Nucleus accumbens (tissue), 56 donors: Measurements from ENCODE around the gene FABP6.
"Not testable (repeated sequence)": the region's sequence is repeated elsewhere in the genome, so short reads cannot be mapped to it uniquely, and the experiment has no call there.

Experiments used
- DNase-seq, 56 donors: peaks; one replicate each; lab custom pipeline; 2025; lab: John Stamatoyannopoulos, UW

Gene FABP6

DNA sequence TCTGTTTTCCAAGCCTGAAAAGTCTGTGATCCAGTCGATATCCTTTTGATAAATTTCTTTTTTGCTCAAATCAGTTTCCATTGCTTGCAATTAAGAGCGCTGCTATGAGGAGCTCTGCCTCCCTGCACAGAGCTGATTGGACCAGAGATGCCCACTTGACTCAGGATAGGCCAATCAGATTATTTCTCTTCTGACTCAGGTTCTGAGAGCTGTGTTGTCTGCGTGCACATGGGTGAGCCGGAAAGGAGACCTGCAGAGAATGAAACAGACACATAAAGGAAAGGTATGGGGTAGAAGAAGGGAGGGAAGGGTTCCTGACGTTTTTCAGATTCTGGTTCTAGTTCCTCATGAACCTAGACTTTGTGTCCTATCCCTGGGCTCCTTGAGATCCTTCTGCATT is 15.8 kb upstream of the FABP6 start:
- DNase-seq = peak in 16 of 56 donors; percentile 1 to 30 (median 9)

DNA sequence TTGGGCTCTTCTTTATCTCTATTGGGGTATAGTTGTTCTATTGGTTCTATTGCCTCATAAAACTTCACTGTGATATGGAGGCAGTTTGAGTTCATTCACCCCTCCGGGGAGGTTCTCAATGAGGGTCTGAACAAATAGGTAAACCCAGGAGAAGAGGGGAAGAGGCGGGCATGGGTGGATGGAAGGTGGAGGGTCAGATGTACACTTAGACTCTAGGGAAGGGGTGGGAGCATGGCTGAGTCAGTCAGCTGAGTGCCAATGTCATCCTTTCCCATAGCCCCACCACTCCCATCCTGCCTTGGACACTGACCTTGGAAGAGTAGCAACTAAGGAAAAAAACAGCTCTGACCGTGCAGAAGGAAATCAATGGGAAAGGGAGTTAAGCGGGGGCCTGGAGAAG is 9.9 kb upstream of the FABP6 start:
- no peak for DNase-seq

GRCh38 chr5:160221082-160221481 is 8.2 kb upstream of the FABP6 start:
- DNase-seq = no peak

GRCh38 chr5:160227012-160227411 is 2.3 kb upstream of the FABP6 start:
- no peak for DNase-seq

DNA sequence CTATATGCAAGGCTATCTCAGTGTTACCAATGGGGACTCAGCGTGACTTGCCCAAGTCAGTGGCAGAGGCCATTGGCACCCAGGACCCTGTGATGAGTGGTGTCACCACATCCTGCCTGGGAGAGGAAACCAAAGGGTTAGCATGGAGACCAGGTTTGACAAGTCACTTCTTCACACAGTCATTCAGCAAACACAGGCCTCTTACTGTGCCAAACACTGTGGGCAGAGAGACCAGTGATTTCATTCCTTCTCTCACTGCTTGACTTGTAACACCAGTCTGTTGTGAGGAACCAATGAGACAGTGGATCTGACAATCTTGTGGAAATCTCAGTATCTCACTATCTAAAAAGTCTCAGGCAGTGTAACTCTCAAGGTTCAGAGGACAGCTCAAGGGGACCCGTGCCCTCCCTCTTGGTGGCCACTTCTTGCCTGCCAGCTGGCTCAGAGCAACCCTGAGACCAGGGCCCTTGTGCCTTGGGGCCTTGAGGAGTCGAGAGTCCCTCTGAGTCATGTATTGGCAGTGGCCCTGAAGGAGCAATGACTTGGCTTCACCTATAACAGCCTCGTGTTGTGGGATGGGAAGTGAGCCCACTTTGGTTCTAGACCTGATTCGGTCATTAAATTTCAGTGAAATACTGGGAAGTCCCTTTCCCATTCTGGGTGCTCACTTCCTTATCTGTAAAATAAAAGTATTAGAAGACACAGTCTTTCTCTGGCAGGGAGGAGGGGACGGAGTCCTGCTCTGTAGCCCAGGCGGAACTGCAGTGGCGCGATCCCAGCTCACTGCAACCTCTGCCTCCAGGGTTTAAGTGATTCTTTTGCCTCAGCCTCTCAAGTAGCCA is 1.6 kb downstream of the FABP6 start:
- peak in 3 of 56 donors; percentile 5 to 23 (median 7) for DNase-seq

DNA sequence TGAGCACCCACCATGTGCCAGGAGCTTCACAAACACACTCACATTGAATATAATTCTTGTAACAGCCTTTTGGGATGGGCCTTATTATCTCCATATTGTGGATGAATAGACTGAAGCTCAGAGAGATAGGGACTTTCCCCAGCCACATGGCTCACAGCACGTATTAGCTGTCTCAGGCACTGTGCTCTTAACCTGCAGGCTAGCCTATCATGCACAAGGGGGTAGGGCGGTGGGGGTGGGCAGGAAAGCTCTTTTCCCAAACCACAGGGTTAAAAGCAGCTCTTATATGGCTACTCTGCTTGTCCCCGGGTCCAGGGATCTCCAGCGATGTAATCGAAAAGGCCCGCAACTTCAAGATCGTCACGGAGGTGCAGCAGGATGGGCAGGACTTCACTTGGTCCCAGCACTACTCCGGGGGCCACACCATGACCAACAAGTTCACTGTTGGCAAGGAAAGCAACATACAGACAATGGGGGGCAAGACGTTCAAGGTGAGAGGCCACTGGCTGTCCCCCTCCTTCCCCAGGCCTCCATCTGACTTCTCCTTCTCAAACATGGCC is 2.6 kb downstream of the FABP6 start:
- no peak for DNase-seq

DNA sequence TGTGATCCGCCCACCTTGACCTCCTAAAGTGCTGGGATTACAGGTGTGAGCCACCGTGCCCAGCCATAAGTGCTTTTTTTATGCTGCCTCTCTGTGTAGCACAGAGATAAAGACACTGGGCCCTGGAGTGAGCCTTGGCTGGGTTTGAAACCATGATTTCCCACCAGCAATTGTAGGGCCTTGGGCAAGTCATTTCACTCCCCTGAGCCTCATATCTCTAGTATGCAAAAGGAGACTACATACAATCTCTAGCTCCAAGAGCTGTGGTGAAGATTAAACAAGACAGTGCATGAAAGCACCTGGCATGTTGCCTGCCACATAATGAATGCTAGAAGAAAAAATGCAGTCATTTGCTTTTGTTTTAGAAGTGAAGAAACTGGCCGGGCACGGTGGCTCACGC is 3.9 kb downstream of the FABP6 start:
- no peak for DNase-seq

DNA sequence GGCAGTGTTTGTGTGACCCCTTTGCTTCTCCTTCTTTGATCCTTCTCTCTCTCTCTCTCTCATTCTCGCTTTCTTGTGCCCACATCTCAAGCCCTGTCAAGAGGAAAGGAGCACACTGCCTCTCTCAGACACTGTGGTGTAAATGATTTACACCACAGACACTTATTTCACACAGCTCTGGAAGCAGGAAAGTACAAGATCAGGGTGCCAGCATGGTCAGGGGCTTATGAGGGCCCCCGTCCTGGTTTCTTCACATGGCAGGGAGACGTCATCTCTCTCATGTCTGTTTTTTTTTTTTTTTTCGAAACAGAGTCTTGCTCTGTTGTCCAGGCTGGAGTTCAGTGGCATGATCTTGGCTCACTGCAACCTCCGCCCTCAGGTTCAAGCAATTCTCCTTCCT is 6.4 kb downstream of the FABP6 start:
- no peak for DNase-seq

DNA sequence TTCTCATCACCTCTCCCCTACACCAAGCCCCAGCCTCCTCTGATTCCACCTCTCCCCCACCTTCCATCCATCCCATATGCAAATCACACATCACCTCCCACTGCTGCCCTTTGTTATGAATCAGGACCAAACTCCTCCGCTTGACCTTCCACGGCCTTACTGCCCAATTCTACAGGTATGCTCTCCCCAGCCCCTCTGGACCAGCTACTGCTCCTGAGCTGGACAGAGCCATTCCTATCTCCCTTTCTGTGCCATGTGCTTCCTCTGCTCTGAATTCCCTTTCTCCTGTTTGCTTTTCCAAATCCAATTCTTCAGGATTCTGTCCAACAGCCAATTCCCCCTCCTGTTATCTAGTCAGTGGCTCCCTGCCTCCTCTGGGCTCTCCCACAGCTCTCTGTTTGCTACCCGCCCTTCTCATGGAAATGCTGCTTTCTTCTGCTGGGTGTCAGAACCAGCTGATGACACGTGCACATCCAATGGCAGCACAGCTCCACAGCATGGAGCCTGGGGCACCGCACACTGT is 8.3 kb downstream of the FABP6 start:
- DNase-seq = no peak

DNA sequence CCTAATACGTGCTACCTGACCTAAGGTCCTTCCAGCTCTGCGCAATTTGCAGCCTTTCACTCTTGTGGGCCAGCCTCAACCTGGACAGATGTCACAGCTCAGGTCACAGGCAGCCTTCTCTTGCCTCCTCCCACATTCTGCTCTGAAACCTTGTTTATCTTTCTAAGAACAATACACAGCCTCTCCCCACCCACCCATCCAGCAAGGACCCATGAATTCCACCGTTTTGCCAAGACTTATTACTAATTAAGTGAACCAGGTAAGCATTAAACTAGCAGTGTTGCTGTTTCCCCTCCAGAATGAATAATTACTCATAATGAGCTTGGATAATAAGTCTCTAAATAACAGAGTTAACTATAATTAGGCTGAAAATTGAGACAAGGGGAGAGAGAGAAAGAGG is 11.0 kb downstream of the FABP6 start:
- no peak for DNase-seq

DNA sequence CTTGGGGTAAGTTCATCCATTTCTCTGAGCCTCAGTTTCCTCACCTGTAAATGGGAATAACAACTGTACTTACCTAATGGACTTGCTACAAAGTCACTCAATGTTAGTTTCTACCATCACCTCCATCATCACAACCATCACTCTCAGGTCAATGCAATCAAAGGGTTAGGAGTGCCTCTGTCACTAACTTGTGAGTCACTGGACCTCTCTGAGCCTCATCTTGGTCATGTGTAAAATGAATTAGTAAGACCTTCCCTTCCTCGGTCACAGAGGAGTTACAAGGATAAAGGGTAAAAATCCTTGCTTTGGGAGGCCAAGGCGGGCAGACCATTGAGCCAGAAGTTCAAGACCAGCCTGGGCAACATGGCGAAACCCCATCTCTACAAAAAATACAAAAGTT is 12.8 kb downstream of the FABP6 start:
- DNase-seq = no peak

GRCh38 chr5:160245506-160246086 is 16.3 kb downstream of the FABP6 start:
- no peak for DNase-seq

DNA sequence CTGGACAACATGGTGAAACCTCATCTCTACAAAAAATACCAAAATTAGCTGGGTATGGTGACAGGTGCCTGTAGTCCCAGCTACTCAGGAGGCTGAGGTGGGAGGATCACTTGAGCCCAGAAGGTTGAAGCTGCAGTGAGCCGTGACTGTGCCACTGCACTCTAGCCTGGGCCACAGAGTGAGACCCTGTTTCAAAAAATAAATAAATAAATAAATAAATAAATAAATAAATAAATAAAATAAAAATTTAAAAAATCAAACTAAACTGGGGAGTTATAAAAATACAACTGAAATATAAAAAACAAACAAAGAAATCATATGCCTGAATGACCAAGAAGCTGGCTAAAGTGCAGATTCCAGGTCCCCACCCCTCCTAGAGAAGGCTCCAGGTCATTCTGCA is 20.3 kb downstream of the FABP6 start:
- DNase-seq = not testable (repeated sequence)

GRCh38 chr5:160250226-160250625 is 20.9 kb downstream of the FABP6 start:
- no peak for DNase-seq

DNA sequence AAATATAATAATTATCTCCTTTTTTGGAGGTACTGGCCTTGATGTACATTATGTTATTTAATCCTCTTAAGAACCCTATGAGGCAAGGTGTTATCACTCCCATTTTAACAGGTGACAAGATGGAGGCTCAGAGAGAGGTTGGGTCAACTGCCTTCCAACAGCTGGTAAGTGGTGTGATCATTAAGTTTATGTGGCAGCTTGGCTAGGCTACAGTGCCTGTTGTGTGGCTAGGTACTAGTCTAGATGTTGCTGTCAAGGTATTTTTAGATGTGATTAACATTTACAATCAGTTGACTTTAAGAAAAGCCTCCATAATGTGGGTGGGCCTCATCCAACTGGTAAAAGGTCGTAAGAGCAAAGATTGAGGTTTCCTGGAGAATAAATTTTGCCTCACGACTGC is 21.5 kb downstream of the FABP6 start:
- no peak for DNase-seq

- no peak for DNase-seq
These were observed 22.3 kb downstream of the FABP6 start for GRCh38 chr5:160251406-160252155.

DNA sequence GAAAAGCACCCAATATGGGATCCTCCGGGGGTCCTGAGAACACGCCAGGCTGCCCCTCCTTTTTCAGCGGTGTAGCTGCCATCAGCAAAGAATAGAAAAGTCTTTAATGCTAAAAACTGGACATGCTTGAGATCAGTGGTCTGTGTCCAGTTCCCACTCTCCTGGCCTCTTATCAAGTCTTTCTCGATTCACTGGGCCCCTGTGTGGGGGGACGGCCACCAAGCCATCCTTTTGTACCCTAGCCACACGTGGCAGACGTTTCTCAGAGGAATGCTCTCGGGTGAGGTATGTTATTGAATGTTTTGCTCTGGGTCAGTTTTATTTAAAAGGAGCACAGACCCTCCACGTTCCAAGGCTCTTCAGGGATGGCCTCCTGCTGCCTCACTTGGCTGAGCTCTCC is 23.6 kb downstream of the FABP6 start:
- DNase-seq = no peak

DNA sequence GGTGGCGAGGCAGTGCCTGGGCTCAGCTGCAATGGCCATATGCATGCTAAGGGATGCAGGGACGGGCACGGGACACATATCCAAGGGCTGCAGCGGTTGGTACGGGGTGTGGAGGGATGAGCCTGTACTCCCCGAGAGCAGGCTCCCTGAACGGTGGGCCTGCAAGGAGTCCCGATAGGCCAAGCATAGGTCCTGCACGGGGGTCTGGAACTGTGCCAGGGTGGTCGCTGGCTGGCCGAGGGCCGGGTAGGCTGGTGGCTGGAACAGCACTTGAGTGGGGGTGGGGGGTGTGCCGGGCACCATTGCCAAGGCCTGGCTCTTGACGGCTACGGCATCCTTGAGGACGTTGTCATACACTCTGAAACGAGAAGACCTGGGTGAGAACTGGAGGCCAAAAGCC is 24.1 kb downstream of the FABP6 start:
- DNase-seq = no peak

GRCh38 chr5:160254706-160255105 is 25.4 kb downstream of the FABP6 start:
- no peak for DNase-seq

DNA sequence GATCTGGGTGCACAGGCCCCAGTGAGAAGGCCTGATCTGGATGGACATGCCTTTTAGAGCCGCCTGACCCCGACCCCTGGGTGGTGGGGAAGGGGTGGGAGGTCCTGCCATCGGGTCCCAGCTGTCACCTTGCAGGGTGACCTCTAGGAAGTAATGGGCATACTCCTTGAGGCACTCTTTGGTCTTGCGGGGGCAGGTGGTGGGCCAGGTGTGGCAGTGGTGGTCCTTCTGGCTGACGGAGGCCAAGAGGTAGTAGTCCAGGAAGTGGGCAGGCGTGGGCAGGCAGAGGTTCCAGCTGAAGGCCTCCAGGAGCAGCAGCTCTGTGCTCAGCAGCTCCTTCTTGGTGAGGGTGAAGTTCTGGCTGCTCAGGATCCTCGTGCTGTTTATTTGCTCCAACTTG is 30.0 kb downstream of the FABP6 start:
- DNase-seq = no peak
